Astrocyte (in vitro differentiated cells and primary cell): ENCODE measurements around the gene C1orf35. TPM values are rescaled to one million over a fixed set of nuclear protein-coding genes. Genes with fewer than 3 reads are reported as not detected.

ENCODE experiments used
- DNase-seq: peaks from one replicate; pipeline ENCODE4 v3.0.0-alpha.2; 2010; ENCODE audit warnings: low read depth
- FAIRE-seq: peaks from 2 replicates; lab custom pipeline; 2011; peaks lifted over from hg19 to GRCh38; lab: Jason Lieb, UNC
- H2AFZ ChIP-seq: 2 replicates; pipeline ENCODE4 v1.6.0; 2012; ENCODE audit warnings: low read depth, low read length, inconsistent platforms
- H3K27ac ChIP-seq: 2 replicates; pipeline ENCODE4 v1.5.1; 2011; ENCODE audit warnings: low read depth, low read length, inconsistent platforms
- H3K27me3 ChIP-seq: 2 replicates; pipeline ENCODE4 v1.6.0; 2011; ENCODE audit warnings: low read length, inconsistent platforms; ENCODE audit not compliant: insufficient read depth
- H3K36me3 ChIP-seq: 2 replicates; pipeline ENCODE4 v1.5.1; 2011; ENCODE audit warnings: low read length, inconsistent platforms; ENCODE audit not compliant: insufficient read depth
- H3K4me1 ChIP-seq: 2 replicates; pipeline ENCODE4 v1.5.1; 2011; ENCODE audit warnings: low read length, inconsistent platforms; ENCODE audit not compliant: insufficient read depth
- H3K4me2 ChIP-seq: 2 replicates; pipeline ENCODE4 v1.6.0; 2012; ENCODE audit warnings: low read length, inconsistent platforms
- H3K4me3 ChIP-seq: 2 replicates; pipeline ENCODE4 v1.5.1; 2011; ENCODE audit warnings: low read depth, mild to moderate bottlenecking, low read length, inconsistent platforms; ENCODE audit not compliant: insufficient read depth
- H3K79me2 ChIP-seq: 2 replicates; pipeline ENCODE4 v1.6.0; 2012; ENCODE audit warnings: mild to moderate bottlenecking, low read length, inconsistent platforms; ENCODE audit not compliant: insufficient read depth
- H3K9ac ChIP-seq: 2 replicates; pipeline ENCODE4 v1.6.0; 2012; ENCODE audit warnings: mild to moderate bottlenecking, low read length, inconsistent platforms
- H3K9me3 ChIP-seq: 2 replicates; pipeline ENCODE4 v1.5.1; 2012; ENCODE audit warnings: low read depth, mild to moderate bottlenecking, low read length, inconsistent platforms; ENCODE audit not compliant: insufficient read depth
- H4K20me1 ChIP-seq: 2 replicates; pipeline ENCODE4 v1.6.0; 2012; ENCODE audit warnings: low read length, inconsistent platforms; ENCODE audit not compliant: insufficient read depth
- H3K27ac Mint-ChIP-seq: one replicate; pipeline ENCODE4 v1.8.0; 2021; ENCODE audit warnings: mild to moderate bottlenecking, mixed read lengths; ENCODE audit not compliant: unreplicated experiment
- H3K27me3 Mint-ChIP-seq: one replicate; pipeline ENCODE4 v1.8.0; 2021; ENCODE audit warnings: low read depth, mixed read lengths; ENCODE audit not compliant: unreplicated experiment
- H3K36me3 Mint-ChIP-seq: one replicate; pipeline ENCODE4 v1.8.0; 2021; ENCODE audit warnings: low read depth, mixed read lengths; ENCODE audit not compliant: unreplicated experiment
- H3K4me1 Mint-ChIP-seq: one replicate; pipeline ENCODE4 v1.8.0; 2021; ENCODE audit warnings: low read depth, mixed read lengths; ENCODE audit not compliant: unreplicated experiment
- H3K4me3 Mint-ChIP-seq: one replicate; pipeline ENCODE4 v1.8.0; 2021; ENCODE audit warnings: mild to moderate bottlenecking, moderate library complexity, mixed read lengths; ENCODE audit not compliant: unreplicated experiment
- H3K9me3 Mint-ChIP-seq: one replicate; pipeline ENCODE4 v1.8.0; 2021; ENCODE audit warnings: mild to moderate bottlenecking, mixed read lengths; ENCODE audit not compliant: unreplicated experiment
- EZH2 ChIP-seq: IDR thresholded peaks from 2 replicates; pipeline ENCODE4 v1.6.1; 2012; ENCODE audit warnings: mild to moderate bottlenecking, low read length, inconsistent platforms; ENCODE audit not compliant: insufficient read depth
- total RNA-seq: library from RNA; stranded (reverse); gene quantifications from 2 replicates; pipeline ENCODE4 v1.2.1, GENCODE V29; 2021
- TF ChIP-seq, protein P1 (sequence below): IDR thresholded peaks from 2 replicates; pipeline ENCODE4 v1.5.1; 2011; ENCODE audit warnings: low read depth, mild to moderate bottlenecking, inconsistent platforms, low read length, moderate library complexity; ENCODE audit not compliant: insufficient read depth

C1orf35 gene
- total RNA-seq, 1 donor from 2014 or later, result 21.8 TPM

DNA sequence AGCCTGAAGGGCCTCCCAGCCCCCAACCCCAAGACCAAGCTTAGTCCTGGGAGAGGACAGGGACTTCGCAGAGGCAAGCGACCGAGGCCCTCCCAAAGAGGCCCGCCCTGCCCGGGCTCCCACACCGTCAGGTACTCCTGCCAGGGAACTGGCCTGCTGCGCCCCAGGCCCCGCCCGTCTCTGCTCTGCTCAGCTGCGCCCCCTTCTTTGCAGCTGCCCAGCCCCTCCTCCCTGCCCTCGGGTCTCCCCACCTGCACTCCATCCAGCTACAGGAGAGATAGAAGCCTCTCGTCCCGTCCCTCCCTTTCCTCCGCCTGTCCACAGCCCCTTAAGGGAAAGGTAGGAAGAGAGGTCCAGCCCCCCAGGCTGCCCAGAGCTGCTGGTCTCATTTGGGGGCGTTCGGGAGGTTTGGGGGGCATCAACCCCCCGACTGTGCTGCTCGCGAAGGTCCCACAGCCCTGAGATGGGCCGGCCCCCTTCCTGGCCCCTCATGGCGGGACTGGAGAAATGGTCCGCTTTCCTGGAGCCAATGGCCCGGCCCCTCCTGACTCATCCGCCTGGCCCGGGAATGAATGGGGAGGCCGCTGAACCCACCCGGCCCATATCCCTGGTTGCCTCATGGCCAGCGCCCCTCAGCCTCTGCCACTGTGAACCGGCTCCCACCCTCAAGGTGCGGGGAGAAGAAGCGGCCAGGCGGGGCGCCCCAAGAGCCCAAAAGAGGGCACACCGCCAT is 42.5 kb downstream of the C1orf35 start:
- no peak overlapping the region for H3K27ac ChIP-seq
- H3K27me3 ChIP-seq, result peaks cover 43% of the 10 kb centered on the region
- H3K4me1 Mint-ChIP-seq, result no peaks in the 10 kb centered on the region
- peaks cover 54% of the 10 kb centered on the region for H3K27me3 Mint-ChIP-seq
- no peak overlapping the region for H3K27ac Mint-ChIP-seq
- DNase-seq, result no peak
- peak overlapping the region; percentile 77 for H3K4me2 ChIP-seq
- H3K36me3 Mint-ChIP-seq, result no peaks in the 10 kb centered on the region
- H3K4me3 ChIP-seq, result peak overlapping the region; percentile 17
- H3K9me3 Mint-ChIP-seq, result peaks cover 8% of the 10 kb centered on the region
- H3K4me3 Mint-ChIP-seq, result peak overlapping the region; percentile 68
- H3K9ac ChIP-seq, result no peak overlapping the region
- H3K9me3 ChIP-seq, result no peaks in the 10 kb centered on the region
- no peaks in the 10 kb centered on the region for H4K20me1 ChIP-seq
- H2AFZ ChIP-seq, result peak overlapping the region; percentile 52
- H3K36me3 ChIP-seq, result no peaks in the 10 kb centered on the region
- no peak for FAIRE-seq
- H3K79me2 ChIP-seq, result no peaks in the 10 kb centered on the region
- TF ChIP-seq, protein P1, sequence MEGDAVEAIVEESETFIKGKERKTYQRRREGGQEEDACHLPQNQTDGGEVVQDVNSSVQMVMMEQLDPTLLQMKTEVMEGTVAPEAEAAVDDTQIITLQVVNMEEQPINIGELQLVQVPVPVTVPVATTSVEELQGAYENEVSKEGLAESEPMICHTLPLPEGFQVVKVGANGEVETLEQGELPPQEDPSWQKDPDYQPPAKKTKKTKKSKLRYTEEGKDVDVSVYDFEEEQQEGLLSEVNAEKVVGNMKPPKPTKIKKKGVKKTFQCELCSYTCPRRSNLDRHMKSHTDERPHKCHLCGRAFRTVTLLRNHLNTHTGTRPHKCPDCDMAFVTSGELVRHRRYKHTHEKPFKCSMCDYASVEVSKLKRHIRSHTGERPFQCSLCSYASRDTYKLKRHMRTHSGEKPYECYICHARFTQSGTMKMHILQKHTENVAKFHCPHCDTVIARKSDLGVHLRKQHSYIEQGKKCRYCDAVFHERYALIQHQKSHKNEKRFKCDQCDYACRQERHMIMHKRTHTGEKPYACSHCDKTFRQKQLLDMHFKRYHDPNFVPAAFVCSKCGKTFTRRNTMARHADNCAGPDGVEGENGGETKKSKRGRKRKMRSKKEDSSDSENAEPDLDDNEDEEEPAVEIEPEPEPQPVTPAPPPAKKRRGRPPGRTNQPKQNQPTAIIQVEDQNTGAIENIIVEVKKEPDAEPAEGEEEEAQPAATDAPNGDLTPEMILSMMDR, result no peak
- TF ChIP-seq EZH2, result peak; percentile 60
- H3K4me1 ChIP-seq, result peaks cover 3% of the 10 kb centered on the region

GRCh38 chr1:228059634-228060457 is 43.3 kb downstream of the C1orf35 start:
- FAIRE-seq (no peak), DNase-seq (no peak)
- peaks cover 3% of the 10 kb centered on the region for H3K4me1 ChIP-seq
- H3K79me2 ChIP-seq, result no peaks in the 10 kb centered on the region
- TF ChIP-seq, protein P1, result no peak
- no peak for TF ChIP-seq EZH2
- Mint-ChIP-seq H3K27ac (no peak overlapping the region), H3K9me3 (peaks cover 8% of the 10 kb centered on the region), H3K4me1 (no peaks in the 10 kb centered on the region), H3K4me3 (no peak overlapping the region), H3K27me3 (peaks cover 52% of the 10 kb centered on the region), H3K36me3 (no peaks in the 10 kb centered on the region)
- H3K27me3 ChIP-seq, result peaks cover 45% of the 10 kb centered on the region
- H4K20me1 ChIP-seq, result no peaks in the 10 kb centered on the region
- H3K9ac ChIP-seq, result no peak overlapping the region
- no peak overlapping the region for H3K4me3 ChIP-seq
- no peak overlapping the region for H3K27ac ChIP-seq
- no peaks in the 10 kb centered on the region for H3K36me3 ChIP-seq
- H3K9me3 ChIP-seq, result no peaks in the 10 kb centered on the region
- H3K4me2 ChIP-seq, result peak overlapping the region; percentile 77
- no peak overlapping the region for H2AFZ ChIP-seq
